Lower lobe of right lung (tissue), 2 donors: Measurements from ENCODE around the gene APLF. TPM values are rescaled to one million over a fixed set of nuclear protein-coding genes. Genes with fewer than 3 reads are reported as not detected.

Experiments used
- ATAC-seq, 2 donors: fragments of 200-7000 bp; cut with Tn5 transposase; one replicate each; pipeline ENCODE4 v1.9.1; 2020 to 2022; ENCODE audit warnings: mild to moderate bottlenecking in 2 of 2, moderate library complexity in 2 of 2
- DNase-seq: peaks from one replicate; pipeline ENCODE4 v3.0.0-alpha.2; 2020
- H3K27ac ChIP-seq: fragments of 200-600 bp; one replicate; pipeline ENCODE4 v1.8.0; 2022
- H3K27me3 ChIP-seq: fragments of 200-600 bp; one replicate; pipeline ENCODE4 v1.8.0; 2022; ENCODE audit warnings: low read depth
- H3K36me3 ChIP-seq: fragments of 200-600 bp; one replicate; pipeline ENCODE4 v1.8.0; 2022; ENCODE audit warnings: mild to moderate bottlenecking
- H3K4me1 ChIP-seq: fragments of 200-600 bp; one replicate; pipeline ENCODE4 v1.8.0; 2022
- H3K4me3 ChIP-seq: fragments of 200-600 bp; one replicate; pipeline ENCODE4 v1.8.0; 2022; ENCODE audit warnings: mild to moderate bottlenecking
- H3K9me3 ChIP-seq: fragments of 200-600 bp; one replicate; pipeline ENCODE4 v1.8.0; 2022
- intact Hi-C: fragments of 100-400 bp; cut with DNase I; formaldehyde crosslinking; loops from one replicate; pipeline ENCODE4 v1.11.0; 2022
- total RNA-seq: library from RNA; stranded (reverse); fragmentation: NEBNext Ultra II Directional; extraction: Animal tissue kit (Norgen Biotek cat#: 25700); gene quantifications from one replicate; pipeline ENCODE4 v1.2.1, GENCODE V29; 2021
- TF ChIP-seq, protein P1 (sequence below): fragments of 200-600 bp; IDR thresholded peaks from one replicate; pipeline ENCODE4 v1.8.0; 2022; ENCODE audit warnings: antibody characterized with exemption, mild to moderate bottlenecking
- donor health status: DM: no; HTN: yes; CAD: no; lungs with severe emphysema.

Gene APLF
- total RNA-seq, 1 donor from 2014 or later = 5.8 TPM

GRCh38 chr2:68499133-68499532 is 31.7 kb downstream of the APLF start:
- intact Hi-C loops = no loop called here
- TF ChIP-seq, protein P1, sequence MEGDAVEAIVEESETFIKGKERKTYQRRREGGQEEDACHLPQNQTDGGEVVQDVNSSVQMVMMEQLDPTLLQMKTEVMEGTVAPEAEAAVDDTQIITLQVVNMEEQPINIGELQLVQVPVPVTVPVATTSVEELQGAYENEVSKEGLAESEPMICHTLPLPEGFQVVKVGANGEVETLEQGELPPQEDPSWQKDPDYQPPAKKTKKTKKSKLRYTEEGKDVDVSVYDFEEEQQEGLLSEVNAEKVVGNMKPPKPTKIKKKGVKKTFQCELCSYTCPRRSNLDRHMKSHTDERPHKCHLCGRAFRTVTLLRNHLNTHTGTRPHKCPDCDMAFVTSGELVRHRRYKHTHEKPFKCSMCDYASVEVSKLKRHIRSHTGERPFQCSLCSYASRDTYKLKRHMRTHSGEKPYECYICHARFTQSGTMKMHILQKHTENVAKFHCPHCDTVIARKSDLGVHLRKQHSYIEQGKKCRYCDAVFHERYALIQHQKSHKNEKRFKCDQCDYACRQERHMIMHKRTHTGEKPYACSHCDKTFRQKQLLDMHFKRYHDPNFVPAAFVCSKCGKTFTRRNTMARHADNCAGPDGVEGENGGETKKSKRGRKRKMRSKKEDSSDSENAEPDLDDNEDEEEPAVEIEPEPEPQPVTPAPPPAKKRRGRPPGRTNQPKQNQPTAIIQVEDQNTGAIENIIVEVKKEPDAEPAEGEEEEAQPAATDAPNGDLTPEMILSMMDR = no peak
- H3K4me1 ChIP-seq = no peaks in the 10 kb centered on the region

DNA sequence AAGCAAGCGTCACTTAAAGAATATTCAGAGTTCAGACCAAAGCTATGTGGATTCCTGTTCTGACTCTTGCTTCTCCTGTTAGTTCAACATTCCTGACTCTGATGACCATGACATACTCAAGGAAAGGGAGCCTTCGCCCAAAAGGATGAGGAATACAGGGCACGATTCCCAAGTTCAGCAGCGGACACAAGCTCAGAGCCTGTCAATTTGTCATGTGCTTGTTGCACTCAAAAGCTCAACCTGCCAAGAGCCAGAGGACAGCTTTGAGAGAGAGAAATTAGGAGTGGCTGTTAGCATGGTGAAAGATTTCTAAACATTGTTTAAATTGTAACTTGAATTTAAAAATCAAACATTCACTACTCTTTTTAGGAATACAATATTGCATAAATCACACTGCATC is 33.3 kb downstream of the APLF start:
- H3K36me3 ChIP-seq = no peaks in the 10 kb centered on the region
- no peaks in the 10 kb centered on the region for H3K4me1 ChIP-seq
- ATAC-seq (no peak), DNase-seq (no peak)
- no peak overlapping the region for H3K27ac ChIP-seq
- TF ChIP-seq, protein P1 = no peak
- no peak overlapping the region for H3K4me3 ChIP-seq
- peaks cover 14% of the 10 kb centered on the region for H3K9me3 ChIP-seq
- intact Hi-C loops = no loop called here
- H3K27me3 ChIP-seq = no peaks in the 10 kb centered on the region

More at GRCh38 chr2:68499133-68499532, 31.7 kb downstream of the APLF start:
- Histone ChIP-seq H3K27ac (no peak overlapping the region), H3K27me3 (no peaks in the 10 kb centered on the region), H3K36me3 (no peaks in the 10 kb centered on the region), H3K9me3 (peaks cover 15% of the 10 kb centered on the region), H3K4me3 (no peak overlapping the region)
- ATAC-seq (no peak), DNase-seq (no peak)

DNA sequence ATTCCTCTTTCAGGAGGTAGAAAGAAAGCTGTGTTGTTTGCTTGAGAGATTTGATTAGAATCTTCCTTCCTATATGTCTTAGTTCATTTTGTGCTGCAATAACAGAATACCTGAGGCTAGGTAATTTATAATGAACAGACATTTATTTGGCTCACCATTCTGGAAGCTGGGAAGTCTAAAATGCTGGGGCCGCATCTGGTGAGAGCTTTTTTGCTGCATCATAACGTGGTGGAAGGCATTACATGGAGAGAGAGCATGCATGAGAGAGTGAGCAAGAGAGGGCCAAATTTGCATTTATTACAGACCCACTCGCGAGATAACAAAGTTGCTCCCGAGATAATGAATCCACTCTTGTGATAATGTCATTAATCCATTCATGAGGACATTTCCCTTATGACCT is 34.4 kb downstream of the APLF start:
- DNase-seq = no peak
- H3K27ac ChIP-seq = no peak overlapping the region
- H3K27me3 ChIP-seq = no peaks in the 10 kb centered on the region
- H3K36me3 ChIP-seq = no peaks in the 10 kb centered on the region
- peaks cover 4% of the 10 kb centered on the region for H3K9me3 ChIP-seq
- no peak overlapping the region for H3K4me3 ChIP-seq
- no peak for ATAC-seq
- TF ChIP-seq, protein P1 = no peak
- no peaks in the 10 kb centered on the region for H3K4me1 ChIP-seq
- intact Hi-C loops = no loop called here

DNA sequence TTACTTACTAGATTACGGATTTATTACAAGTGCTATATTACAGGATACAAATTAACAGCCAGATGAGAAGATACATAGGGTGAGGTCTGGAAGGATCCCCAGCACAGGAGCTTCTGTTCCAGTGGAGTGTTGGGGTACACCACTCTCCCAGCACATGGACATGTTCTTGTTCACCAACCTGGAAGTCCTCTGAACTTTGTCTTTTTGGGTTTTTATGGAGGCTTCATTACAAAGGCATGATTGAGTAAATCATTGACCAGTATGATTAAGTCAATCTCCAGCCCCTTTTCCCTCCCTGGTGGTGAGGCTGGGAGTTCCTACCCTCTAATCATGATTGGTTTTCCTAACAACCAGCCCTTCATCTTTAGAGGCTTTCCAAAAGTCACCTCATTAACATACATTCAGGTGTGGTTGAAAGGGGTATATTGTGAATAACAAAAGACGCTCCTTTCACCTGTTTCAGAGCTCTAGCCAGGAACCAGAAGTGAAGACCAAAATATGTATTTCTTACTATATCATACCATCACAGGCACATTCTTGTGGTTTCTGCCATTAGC is 38.3 kb downstream of the APLF start:
- no peak overlapping the region for H3K27ac ChIP-seq
- intact Hi-C loops = no loop called here
- H3K27me3 ChIP-seq = no peaks in the 10 kb centered on the region
- DNase-seq (no peak), ATAC-seq (no peak)
- H3K4me1 ChIP-seq = no peaks in the 10 kb centered on the region
- H3K36me3 ChIP-seq = no peaks in the 10 kb centered on the region
- no peaks in the 10 kb centered on the region for H3K9me3 ChIP-seq
- no peak overlapping the region for H3K4me3 ChIP-seq
- TF ChIP-seq, protein P1 = no peak

DNA sequence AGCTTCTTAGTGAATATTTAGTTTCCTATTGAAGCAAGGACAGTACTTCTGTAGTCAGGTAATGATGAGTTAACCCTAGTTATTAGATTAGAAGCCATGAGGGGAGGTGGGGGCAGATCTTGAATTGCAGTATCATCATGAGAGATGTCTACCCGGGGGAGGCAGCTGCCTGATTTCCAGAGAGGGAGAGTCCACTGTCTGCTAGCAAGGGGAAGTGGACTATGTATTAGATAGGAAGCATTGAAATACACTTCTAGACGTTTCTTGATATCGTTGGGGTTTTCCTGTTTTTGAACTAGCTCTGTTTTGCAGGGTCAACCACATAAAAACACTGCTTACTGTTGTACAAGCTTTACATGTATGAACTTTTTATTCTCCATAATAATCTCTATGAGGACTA is 38.8 kb downstream of the APLF start:
- Histone ChIP-seq H3K36me3 (no peaks in the 10 kb centered on the region), H3K4me3 (no peak overlapping the region), H3K4me1 (no peaks in the 10 kb centered on the region), H3K9me3 (no peaks in the 10 kb centered on the region), H3K27me3 (no peaks in the 10 kb centered on the region), H3K27ac (no peak overlapping the region)
- ATAC-seq = no peak
- intact Hi-C loops = no loop called here
- TF ChIP-seq, protein P1 = no peak
- DNase-seq = no peak
